Neuronal stem cell (in vitro differentiated cells): ENCODE data around the gene PRPS1L1.

Experiments used
- DNase-seq: peaks from one replicate; pipeline ENCODE4 v3.0.0-alpha.2; 2013; ENCODE audit warnings: low spot score
- H2AFZ ChIP-seq: one replicate; pipeline ENCODE4 v1.6.1; 2013; ENCODE audit warnings: mild to moderate bottlenecking, low read length, inconsistent platforms
- H2AK5ac ChIP-seq: 2 replicates; pipeline ENCODE4 v1.6.1; 2013; ENCODE audit warnings: low read depth, mild to moderate bottlenecking, inconsistent platforms, low read length, moderate library complexity, mixed read lengths
- H2BK120ac ChIP-seq: 2 replicates; pipeline ENCODE4 v1.6.1; 2013; ENCODE audit warnings: low read depth, mild to moderate bottlenecking, inconsistent platforms, low read length, moderate library complexity, mixed read lengths
- H2BK12ac ChIP-seq: one replicate; pipeline ENCODE4 v1.6.1; 2013; ENCODE audit warnings: low read length, inconsistent platforms
- H2BK15ac ChIP-seq: 2 replicates; pipeline ENCODE4 v1.6.1; 2013; ENCODE audit warnings: mild to moderate bottlenecking, low read length, inconsistent platforms, mixed read lengths
- H2BK5ac ChIP-seq: one replicate; pipeline ENCODE4 v1.6.1; 2013; ENCODE audit warnings: inconsistent platforms, mild to moderate bottlenecking, low read length, moderate library complexity
- H3K14ac ChIP-seq: one replicate; pipeline ENCODE4 v1.6.1; 2013; ENCODE audit warnings: low read length, inconsistent platforms
- H3K18ac ChIP-seq: 2 replicates; pipeline ENCODE4 v1.6.1; 2013; ENCODE audit warnings: low read length, inconsistent platforms
- H3K23ac ChIP-seq: 2 replicates; pipeline ENCODE4 v1.6.1; 2013; ENCODE audit warnings: low read depth, mild to moderate bottlenecking, mixed read lengths, low read length, inconsistent platforms; ENCODE audit not compliant: poor library complexity
- H3K27ac ChIP-seq: replicated peaks from 3 replicates; pipeline ENCODE4 v1.5.1; 2013; ENCODE audit warnings: low read length, inconsistent platforms
- H3K27me3 ChIP-seq, 3 experiments: 2 replicates each; pipeline ENCODE4 v1.6.1; 2013; ENCODE audit warnings: low read length in 3 of 3, mild to moderate bottlenecking in 2 of 3, inconsistent platforms in 1 of 3, low read depth in 1 of 3, mixed read lengths in 1 of 3, moderate library complexity in 1 of 3; ENCODE audit not compliant: control insufficient read depth in 3 of 3, insufficient read depth in 3 of 3
- H3K36me3 ChIP-seq, 2 donors: replicated peaks in 1 of 2; 2 replicates each; pipeline ENCODE4 v1.6.1; 2013; ENCODE audit warnings: low read length in 2 of 2; ENCODE audit not compliant: control insufficient read depth in 2 of 2, insufficient read depth in 2 of 2
- H3K4ac ChIP-seq: 2 replicates; pipeline ENCODE4 v1.6.1; 2013; ENCODE audit warnings: inconsistent platforms, mild to moderate bottlenecking, low read length, moderate library complexity
- H3K4me1 ChIP-seq, 2 donors: 1 replicate in 1 of 2; 2 replicates in 1 of 2; pipeline ENCODE4 v1.6.1; 2013; ENCODE audit warnings: low read length in 2 of 2, low read depth in 1 of 2; ENCODE audit not compliant: control insufficient read depth in 2 of 2, insufficient read depth in 1 of 2
- H3K4me2 ChIP-seq: one replicate; pipeline ENCODE4 v1.6.1; 2013; ENCODE audit warnings: mild to moderate bottlenecking, low read length, inconsistent platforms; ENCODE audit not compliant: insufficient read depth, poor library complexity, severe bottlenecking
- H3K4me3 ChIP-seq, 2 donors: 2 replicates each; pipeline ENCODE4 v1.5.1; 2013; ENCODE audit warnings: low read length in 2 of 2, mild to moderate bottlenecking in 2 of 2, inconsistent platforms in 1 of 2, moderate library complexity in 1 of 2
- H3K79me1 ChIP-seq: one replicate; pipeline ENCODE4 v1.6.1; 2013; ENCODE audit warnings: low read depth, mild to moderate bottlenecking, inconsistent platforms, low read length, moderate library complexity
- H3K9ac ChIP-seq: one replicate; pipeline ENCODE4 v1.6.1; 2013; ENCODE audit warnings: mild to moderate bottlenecking, low read depth, low read length, inconsistent platforms; ENCODE audit not compliant: poor library complexity
- H3K9me3 ChIP-seq, 2 donors: replicated peaks in 1 of 2; 2 replicates each; pipeline versions ENCODE3 to v1.6.1; 2013; ENCODE audit warnings: low read length in 2 of 2, mild to moderate bottlenecking in 2 of 2, inconsistent platforms in 1 of 2, low read depth in 1 of 2, mixed read lengths in 1 of 2, moderate library complexity in 1 of 2; ENCODE audit not compliant: control insufficient read depth in 2 of 2, insufficient read depth in 1 of 2
- H4K8ac ChIP-seq: one replicate; pipeline ENCODE4 v1.6.1; 2013; ENCODE audit warnings: low read depth, mild to moderate bottlenecking, inconsistent platforms, low read length, moderate library complexity
- H4K91ac ChIP-seq: one replicate; pipeline ENCODE4 v1.6.1; 2013; ENCODE audit warnings: low read length, low read depth, mild to moderate bottlenecking, inconsistent platforms; ENCODE audit not compliant: poor library complexity
- WGBS, 2 donors: extraction: QIAGEN DNeasy Blood & Tissue Kit; methylation state at CpG; one replicate each; pipeline ENCODE4 v1.1.7; 2013; ENCODE audit warnings: missing lambda C conversion rate in 2 of 2, mixed read lengths in 1 of 2; ENCODE audit not compliant: insufficient read length in 2 of 2, insufficient replicate concordance in 1 of 2; ENCODE audit errors: extremely low coverage in 2 of 2; 5-methylcytosine and 5-hydroxymethylcytosine counted together

The PRPS1L1 gene

DNA sequence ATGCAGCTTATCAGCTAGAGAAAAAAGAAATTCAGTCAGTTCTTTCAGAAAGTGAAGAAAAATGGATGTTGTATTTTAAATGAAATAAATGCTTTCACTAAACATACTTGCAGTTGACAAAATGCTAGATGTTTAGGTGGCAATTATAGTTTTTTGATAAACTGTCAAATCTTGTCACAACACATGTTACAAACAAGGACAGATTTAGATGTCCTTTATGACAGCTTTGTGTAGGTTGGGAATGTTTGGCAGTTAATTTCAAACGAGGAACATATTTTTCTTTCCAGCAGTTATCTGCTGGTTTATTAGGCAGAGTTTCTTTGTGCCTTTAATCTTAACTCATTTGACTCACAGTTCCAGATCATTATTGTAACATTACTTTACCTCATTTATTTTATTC is 3.1 kb upstream of the PRPS1L1 start:
- no peak overlapping the region for H2AK5ac ChIP-seq
- H2BK15ac ChIP-seq, result no peak overlapping the region
- H4K8ac ChIP-seq, result no peak overlapping the region
- WGBS, 2 donors, result no CpG with 5 or more reads among the region's 1 CpG
- H3K4ac ChIP-seq, result no peak overlapping the region
- no peak overlapping the region for H3K18ac ChIP-seq
- no peak overlapping the region for H2BK12ac ChIP-seq
- no peak overlapping the region for H2BK120ac ChIP-seq
- no peaks in the 10 kb centered on the region for H3K9me3 ChIP-seq
- DNase-seq, result no peak
- no peak overlapping the region for H3K4me3 ChIP-seq
- H2AFZ ChIP-seq, result no peak overlapping the region
- no peak overlapping the region for H3K27ac ChIP-seq
- no peak overlapping the region for H3K14ac ChIP-seq
- no peak overlapping the region for H3K23ac ChIP-seq
- H3K9ac ChIP-seq, result no peak overlapping the region
- H3K27me3 ChIP-seq, result no peaks in the 10 kb centered on the region
- H4K91ac ChIP-seq, result no peak overlapping the region
- H2BK5ac ChIP-seq, result no peak overlapping the region
- H3K4me1 ChIP-seq, result no peaks in the 10 kb centered on the region
- no peaks in the 10 kb centered on the region for H3K79me1 ChIP-seq
- no peaks in the 10 kb centered on the region for H3K36me3 ChIP-seq
- H3K4me2 ChIP-seq, result no peak overlapping the region

DNA sequence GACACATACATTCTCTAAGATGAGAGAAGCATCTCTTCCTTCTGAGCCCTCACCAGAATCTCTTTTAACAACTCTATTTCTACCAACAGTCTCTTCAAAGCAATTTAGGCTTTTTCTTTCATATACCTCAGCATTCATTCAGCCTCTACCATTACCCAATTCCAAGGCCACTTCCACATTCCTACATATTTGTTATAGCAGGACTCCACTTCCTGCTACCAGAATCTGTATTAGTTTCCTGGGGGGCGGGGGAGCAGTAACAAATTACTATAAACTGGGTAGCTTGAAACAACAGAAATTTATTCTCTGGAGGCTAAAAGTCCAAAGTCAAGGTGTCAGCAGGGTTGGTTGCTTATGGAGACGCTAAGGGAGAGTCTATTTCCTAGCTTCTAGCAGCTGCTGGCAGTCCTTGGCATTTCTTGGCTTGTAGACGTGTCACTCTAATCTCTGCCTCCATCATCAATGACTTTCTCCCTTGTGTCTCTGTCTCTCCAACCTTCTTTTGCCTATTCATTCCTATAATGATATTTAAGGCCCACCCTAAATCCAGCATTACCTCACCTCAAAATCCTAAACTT is 7.4 kb downstream of the PRPS1L1 start:
- Histone ChIP-seq H3K23ac (no peak overlapping the region), H3K4me1 (no peaks in the 10 kb centered on the region), H3K27me3 (no peaks in the 10 kb centered on the region), H3K36me3 (no peaks in the 10 kb centered on the region), H3K9me3 (no peaks in the 10 kb centered on the region), H3K4me2 (no peak overlapping the region), H3K14ac (no peak overlapping the region), H2AK5ac (no peak overlapping the region), H3K4me3 (no peak overlapping the region), H4K8ac (no peak overlapping the region), H3K9ac (no peak overlapping the region), H4K91ac (no peak overlapping the region), H3K4ac (no peak overlapping the region), H2BK12ac (no peak overlapping the region), H2BK15ac (no peak overlapping the region), H3K79me1 (no peaks in the 10 kb centered on the region), H2AFZ (no peak overlapping the region), H2BK5ac (no peak overlapping the region), H2BK120ac (no peak overlapping the region), H3K18ac (no peak overlapping the region), H3K27ac (no peak overlapping the region)
- DNase-seq, result no peak
- no CpG with 5 or more reads among the region's 3 CpGs for WGBS, 2 donors

GRCh38 chr7:18019555-18019954 is 8.1 kb downstream of the PRPS1L1 start:
- Histone ChIP-seq H2BK15ac (no peak overlapping the region), H4K8ac (no peak overlapping the region), H2AK5ac (no peak overlapping the region), H2BK12ac (no peak overlapping the region), H3K4ac (no peak overlapping the region), H2AFZ (no peak overlapping the region), H3K18ac (no peak overlapping the region), H4K91ac (no peak overlapping the region), H3K9ac (no peak overlapping the region), H3K4me3 (no peak overlapping the region), H3K4me2 (no peak overlapping the region), H3K14ac (no peak overlapping the region), H3K36me3 (no peaks in the 10 kb centered on the region), H3K27ac (no peak overlapping the region), H2BK120ac (no peak overlapping the region), H2BK5ac (no peak overlapping the region), H3K23ac (no peak overlapping the region), H3K9me3 (no peaks in the 10 kb centered on the region), H3K79me1 (no peaks in the 10 kb centered on the region), H3K4me1 (no peaks in the 10 kb centered on the region), H3K27me3 (no peaks in the 10 kb centered on the region)
- DNase-seq, result no peak
- no CpG with 5 or more reads among the region's 1 CpG for WGBS, 2 donors

- no peak overlapping the region for H3K27ac ChIP-seq
- H2BK15ac ChIP-seq, result no peak overlapping the region
- no CpG with 5 or more reads among the region's 5 CpGs for WGBS, 2 donors
Measured at GRCh38 chr7:18018296-18019215, 9.1 kb downstream of the PRPS1L1 start.

More at GRCh38 chr7:18018296-18019215, 9.1 kb downstream of the PRPS1L1 start:
- Histone ChIP-seq H2BK120ac (no peak overlapping the region), H2BK12ac (no peak overlapping the region), H3K79me1 (no peaks in the 10 kb centered on the region), H3K9ac (no peak overlapping the region), H3K27me3 (no peaks in the 10 kb centered on the region), H3K4me2 (no peak overlapping the region), H3K4me3 (no peak overlapping the region), H2AK5ac (no peak overlapping the region), H3K36me3 (no peaks in the 10 kb centered on the region), H2BK5ac (no peak overlapping the region), H4K91ac (no peak overlapping the region), H3K9me3 (no peaks in the 10 kb centered on the region), H3K4me1 (no peaks in the 10 kb centered on the region), H4K8ac (no peak overlapping the region), H2AFZ (no peak overlapping the region), H3K18ac (no peak overlapping the region), H3K14ac (no peak overlapping the region), H3K4ac (no peak overlapping the region), H3K23ac (no peak overlapping the region)
- no peak for DNase-seq
